SK-N-MC (cell line): Measurements from ENCODE around the gene NXPE3.

Source experiments
- EZH2 ChIP-seq: fragments of 200-600 bp; sonication (generic); IDR thresholded peaks from one replicate; pipeline ENCODE4 v1.6.1; 2017; ENCODE audit warnings: antibody characterized with exemption
- FOXP2 ChIP-seq: optimal IDR thresholded peaks from 2 replicates; pipeline ENCODE3; 2011; ENCODE audit warnings: mild to moderate bottlenecking, moderate library complexity; ENCODE audit not compliant: insufficient read depth; ENCODE audit errors: extremely low read length, control extremely low read depth
- POLR2AphosphoS5 ChIP-seq: IDR thresholded peaks from 2 replicates; pipeline ENCODE4 v1.6.1; 2012; ENCODE audit warnings: mild to moderate bottlenecking, low read depth, low read length, borderline replicate concordance

DNA sequence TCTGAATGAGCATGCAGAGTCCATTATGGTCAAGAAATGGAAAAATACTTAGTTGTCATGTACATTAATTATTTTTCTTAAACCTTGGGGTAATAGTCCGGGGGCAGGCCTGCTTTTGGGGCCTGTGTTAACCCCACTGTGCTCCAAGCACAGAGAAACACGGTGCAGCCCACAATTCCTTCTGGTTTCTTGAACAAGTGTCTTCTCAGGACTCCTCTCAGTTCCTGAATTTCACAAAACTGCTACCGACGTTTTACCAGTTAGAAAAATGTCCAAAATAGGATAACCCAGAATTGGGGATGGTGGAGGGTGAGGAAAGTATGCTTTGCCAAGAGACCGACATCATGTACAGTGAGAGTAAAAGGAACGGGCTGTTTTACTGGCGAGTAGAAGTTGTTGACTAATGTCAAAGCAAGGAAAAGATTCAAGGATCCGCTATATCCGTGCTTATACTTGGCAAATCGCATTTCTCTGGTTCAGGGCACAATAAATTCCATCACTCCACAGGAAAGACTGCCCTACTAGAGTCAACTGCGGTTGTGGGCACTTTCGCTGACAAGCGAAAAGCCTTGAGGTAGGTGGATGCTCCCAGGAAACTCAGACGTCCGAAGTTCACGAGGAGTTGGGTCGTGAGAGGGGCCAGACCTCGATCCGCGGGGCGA lies 495 bp upstream of the NXPE3 start:
- TF ChIP-seq POLR2AphosphoS5 (no peak), FOXP2 (no peak), EZH2 (no peak)
